HG03565 (cell line): ENCODE results near the gene NAGS.
"Not testable (repeated sequence)": the region's sequence is repeated elsewhere in the genome, so short reads cannot be mapped to it uniquely, and the experiment has no call there.

Experiments
- ATAC-seq: cut with Tn5 transposase; IDR thresholded peaks from one replicate; pipeline ENCODE4 v1.9.1; 2021; ENCODE audit warnings: mild to moderate bottlenecking, moderate library complexity; ENCODE audit not compliant: unreplicated experiment

The NAGS gene

GRCh38 chr17:43983515-43984411 is 20.7 kb upstream of the NAGS start:
- no peak for ATAC-seq

GRCh38 chr17:43984521-43984920 is 19.9 kb upstream of the NAGS start:
- ATAC-seq = no peak

GRCh38 chr17:43986225-43986981 is 18.0 kb upstream of the NAGS start:
- no peak for ATAC-seq

- ATAC-seq = no peak
Observed at GRCh38 chr17:43987131-43988021, 17.0 kb upstream of the NAGS start.

- no peak for ATAC-seq
Observed at GRCh38 chr17:43988301-43988700, 16.1 kb upstream of the NAGS start.

- ATAC-seq = no peak
Observed at GRCh38 chr17:43992641-43993040, 11.8 kb upstream of the NAGS start.

GRCh38 chr17:43994272-43995149 is 9.9 kb upstream of the NAGS start:
- no peak for ATAC-seq

- no peak for ATAC-seq
Observed at GRCh38 chr17:43995150-43995471, 9.3 kb upstream of the NAGS start.

- not testable (repeated sequence) for ATAC-seq
Observed at GRCh38 chr17:43997180-43997579, 7.2 kb upstream of the NAGS start.

GRCh38 chr17:43998552-43998951 is 5.9 kb upstream of the NAGS start:
- no peak for ATAC-seq

GRCh38 chr17:43999024-43999423 is 5.4 kb upstream of the NAGS start:
- no peak for ATAC-seq

GRCh38 chr17:44000141-44000860 is 4.1 kb upstream of the NAGS start:
- no peak for ATAC-seq

- no peak for ATAC-seq
Observed at GRCh38 chr17:44000871-44001460, 3.5 kb upstream of the NAGS start.

GRCh38 chr17:44001461-44001920 is 2.9 kb upstream of the NAGS start:
- ATAC-seq = no peak

GRCh38 chr17:44002141-44002848 is 2.1 kb upstream of the NAGS start:
- ATAC-seq = no peak

- ATAC-seq = no peak
Observed at GRCh38 chr17:44004761-44005526, 522 bp downstream of the NAGS start.

GRCh38 chr17:44005527-44006271 is 1.3 kb downstream of the NAGS start:
- ATAC-seq = no peak
